PC-3 (cell line): ENCODE results near the gene MTRF1.

Experiments used
- CTCF ChIP-seq: fragments of 300-600 bp; sonication (generic); conservative IDR thresholded peaks from 2 replicates; pipeline ENCODE4 v1.5.1; 2017; ENCODE audit warnings: antibody characterized with exemption, low read depth, mild to moderate bottlenecking, low read length
- EZH2 ChIP-seq: fragments of 300-600 bp; sonication (generic); IDR thresholded peaks from one replicate; pipeline ENCODE4 v1.6.1; 2017; ENCODE audit warnings: antibody characterized with exemption, mild to moderate bottlenecking, low read length; ENCODE audit not compliant: unreplicated experiment
- EZH2phosphoT487 ChIP-seq: fragments of 300-600 bp; sonication (generic); IDR thresholded peaks from 2 replicates; pipeline ENCODE4 v1.6.1; 2018; ENCODE audit warnings: mild to moderate bottlenecking, antibody characterized with exemption, low read length, borderline replicate concordance

GRCh38 chr13:41282129-41282571 lies 18.8 kb upstream of the MTRF1 start:
- TF ChIP-seq CTCF: no peak
- TF ChIP-seq EZH2phosphoT487: no peak
- TF ChIP-seq EZH2: no peak
